DND-41 (cell line): ENCODE data around the gene RARG.

ENCODE experiments used
- ATAC-seq: fragments of 200-7000 bp; cut with Tn5 transposase; 3 replicates; pipeline ENCODE4 v1.9.1; 2021; ENCODE audit warnings: low read depth; ENCODE audit not compliant: insufficient read depth
- DNase-seq: peaks from one replicate; pipeline ENCODE4 v3.0.0-alpha.2; 2020
- H2AFZ ChIP-seq: 2 replicates; pipeline ENCODE4 v1.6.0; 2012; ENCODE audit warnings: low read depth, low read length
- H3K27ac ChIP-seq: 2 replicates; pipeline ENCODE4 v1.5.1; 2012; ENCODE audit warnings: low read length, inconsistent platforms
- H3K27me3 ChIP-seq: fragments of 200-600 bp; sonication (generic); 2 replicates; pipeline ENCODE4 v1.6.0; 2012; ENCODE audit warnings: low read length, mild to moderate bottlenecking, inconsistent platforms; ENCODE audit not compliant: insufficient read depth, poor library complexity
- H3K36me3 ChIP-seq: 2 replicates; pipeline ENCODE4 v1.5.1; 2012; ENCODE audit warnings: low read length, inconsistent platforms; ENCODE audit not compliant: insufficient read depth
- H3K4me1 ChIP-seq: 2 replicates; pipeline ENCODE4 v1.5.1; 2012; ENCODE audit warnings: mild to moderate bottlenecking, low read length; ENCODE audit not compliant: insufficient read depth
- H3K4me2 ChIP-seq: 2 replicates; pipeline ENCODE4 v1.6.0; 2012; ENCODE audit warnings: mild to moderate bottlenecking, moderate library complexity, low read length, inconsistent platforms; ENCODE audit not compliant: insufficient read depth
- H3K4me3 ChIP-seq, 2 experiments: fragments of 200-600 bp in 1 of 2; shearing (Covaris generic) in 1 of 2; 2 replicates each; pipeline ENCODE4 v1.5.1; 2012 to 2016; ENCODE audit warnings: inconsistent platforms in 2 of 2, low read length in 2 of 2, mild to moderate bottlenecking in 2 of 2, low read depth in 1 of 2, moderate library complexity in 1 of 2
- H3K79me2 ChIP-seq: 2 replicates; pipeline ENCODE4 v1.6.0; 2012; ENCODE audit warnings: low read length, inconsistent platforms; ENCODE audit not compliant: insufficient read depth
- H3K9ac ChIP-seq: 2 replicates; pipeline ENCODE4 v1.6.0; 2012; ENCODE audit warnings: low read depth, mild to moderate bottlenecking, inconsistent platforms, low read length, moderate library complexity
- H3K9me3 ChIP-seq: 2 replicates; pipeline ENCODE4 v1.5.1; 2012; ENCODE audit warnings: low read length, moderate library complexity, mild to moderate bottlenecking, inconsistent platforms; ENCODE audit not compliant: insufficient read depth, severe bottlenecking
- H4K20me1 ChIP-seq: 2 replicates; pipeline ENCODE4 v1.6.0; 2012; ENCODE audit warnings: low read length; ENCODE audit not compliant: insufficient read depth
- CTCF ChIP-seq: IDR thresholded peaks from 2 replicates; pipeline ENCODE4 v1.5.1; 2012; ENCODE audit warnings: borderline replicate concordance, low read length, moderate library complexity, mild to moderate bottlenecking; ENCODE audit not compliant: poor library complexity, severe bottlenecking; ENCODE audit errors: extremely low read depth
- EZH2 ChIP-seq: IDR thresholded peaks from 3 replicates; pipeline ENCODE4 v1.6.1; 2012; ENCODE audit warnings: borderline replicate concordance, low read depth, mild to moderate bottlenecking, moderate library complexity, low read length, inconsistent platforms; ENCODE audit not compliant: severe bottlenecking

The RARG gene

GRCh38 chr12:53208435-53208834, 23.6 kb downstream of the RARG start:
- H4K20me1 ChIP-seq: no peaks in the 10 kb centered on the region
- H3K36me3 ChIP-seq: no peaks in the 10 kb centered on the region
- DNase-seq (no peak), ATAC-seq (no peak)
- H3K79me2 ChIP-seq: no peaks in the 10 kb centered on the region
- H3K9me3 ChIP-seq: no peaks in the 10 kb centered on the region
- H3K4me1 ChIP-seq: peaks cover 12% of the 10 kb centered on the region
- no peak overlapping the region for H3K4me3 ChIP-seq
- H3K4me2 ChIP-seq: no peak overlapping the region
- H3K27me3 ChIP-seq: peaks cover 4% of the 10 kb centered on the region
- H2AFZ ChIP-seq: no peak overlapping the region
- H3K27ac ChIP-seq: no peak overlapping the region
- no peak for TF ChIP-seq EZH2
- TF ChIP-seq CTCF: no peak
- H3K9ac ChIP-seq: no peak overlapping the region

GRCh38 chr12:53207042-53207441, 25.0 kb downstream of the RARG start, which contains the start of gene ITGB7:
ITGB7 (minus strand) TSS chr12:53207251; CDS start chr12:53200443, 6,808 bp downstream.
- no peak within 1 kb of the TSS for H3K27ac ChIP-seq
- no peak within 1 kb of the TSS for H3K9ac ChIP-seq
- DNase-seq: peak; percentile 38
- no peak within 1 kb of the TSS for H3K4me3 ChIP-seq
- H4K20me1 ChIP-seq: no peaks in the 10 kb centered on the region
- H2AFZ ChIP-seq: no peak within 1 kb of the TSS
- H3K4me2 ChIP-seq: no peak within 1 kb of the TSS
- H3K27me3 ChIP-seq: peaks cover 4% of the 10 kb centered on the region
- ATAC-seq: no peak; the same call in 2 of the 3 replicates
- no peaks in the 10 kb centered on the region for H3K79me2 ChIP-seq
- no peaks in the 10 kb centered on the region for H3K36me3 ChIP-seq
- no peaks in the 10 kb centered on the region for H3K9me3 ChIP-seq
- peaks cover 8% of the 10 kb centered on the region for H3K4me1 ChIP-seq
- TF ChIP-seq CTCF: no peak

DNA sequence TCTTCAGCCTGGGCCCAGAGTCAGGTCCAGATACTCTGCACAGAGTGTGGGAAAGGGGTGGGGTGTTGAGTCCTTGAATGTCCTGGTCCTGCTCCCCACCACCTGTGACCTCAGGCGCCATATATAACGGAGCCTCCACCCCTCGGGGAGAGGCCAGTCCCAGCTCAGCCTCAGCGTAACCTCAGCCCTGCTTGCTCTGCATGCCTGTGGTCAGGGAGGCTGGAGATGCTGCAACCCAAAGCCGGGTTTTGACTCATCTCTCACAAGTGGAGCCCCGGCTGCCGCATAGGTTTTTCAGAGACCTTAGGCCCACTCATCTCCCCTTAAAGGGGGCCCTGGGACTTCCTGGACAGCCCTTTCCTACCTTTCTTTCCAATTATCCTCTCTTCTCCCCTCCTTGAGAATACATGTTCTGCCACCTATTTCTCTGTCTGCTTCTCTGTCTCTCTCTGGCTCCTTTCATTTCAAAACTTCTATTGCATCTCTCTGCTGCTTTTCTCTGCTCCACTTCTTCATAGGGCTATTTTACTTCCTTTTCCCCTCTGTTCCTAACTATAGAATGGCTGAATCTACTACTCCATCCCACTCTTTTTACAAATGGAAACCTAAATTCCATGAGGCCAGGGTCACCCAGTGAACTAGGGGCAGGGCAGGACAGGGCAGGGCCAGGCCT, 26.1 kb downstream of the RARG start:
- H3K79me2 ChIP-seq: no peaks in the 10 kb centered on the region

More for the DNA sequence above, 26.1 kb downstream of the RARG start:
- Histone ChIP-seq H3K4me2 (no peak overlapping the region), H2AFZ (no peak overlapping the region), H4K20me1 (no peaks in the 10 kb centered on the region), H3K4me1 (peaks cover 8% of the 10 kb centered on the region), H3K9ac (no peak overlapping the region), H3K4me3 (no peak overlapping the region), H3K9me3 (no peaks in the 10 kb centered on the region), H3K27ac (no peak overlapping the region), H3K27me3 (peaks cover 4% of the 10 kb centered on the region), H3K36me3 (no peaks in the 10 kb centered on the region)
- TF ChIP-seq EZH2 (no peak), CTCF (no peak)
- ATAC-seq (no peak), DNase-seq (no peak)
